ENCODE measurements around the gene TIAM2.

The TIAM2 gene

GRCh38 chr6:155021680-155022079 is 26.6 kb downstream of the TIAM2 start:
- Histone ChIP-seq H3K4me3 (ENCODE audit: low read depth in 1 of 2, low read length in 1 of 2) (no peak overlapping the region), H3K9me3 (no peaks in the 10 kb centered on the region), H3K36me3 (no peaks in the 10 kb centered on the region), H3K4me1 (ENCODE audit: control insufficient read depth in 1 of 2, insufficient read depth in 1 of 2, low read depth in 1 of 2, low read length in 1 of 2) (no peaks in the 10 kb centered on the region), H3K27me3 (no peaks in the 10 kb centered on the region), H3K27ac (no peak overlapping the region)
- TF ChIP-seq CTCF (IDR thresholded peaks at IDR 0.05), result no peak

GRCh38 chr6:155022721-155023120 is 27.6 kb downstream of the TIAM2 start:
- no peak overlapping the region for H3K4me3 ChIP-seq (ENCODE audit: low read depth in 1 of 2, low read length in 1 of 2)
- no peaks in the 10 kb centered on the region for H3K4me1 ChIP-seq (ENCODE audit: control insufficient read depth in 1 of 2, insufficient read depth in 1 of 2, low read depth in 1 of 2, low read length in 1 of 2)
- TF ChIP-seq CTCF (IDR thresholded peaks at IDR 0.05), result no peak
- H3K9me3 ChIP-seq, result no peaks in the 10 kb centered on the region
- H3K36me3 ChIP-seq, result no peaks in the 10 kb centered on the region
- no peaks in the 10 kb centered on the region for H3K27me3 ChIP-seq
- H3K27ac ChIP-seq, result no peak overlapping the region

- Histone ChIP-seq H3K9me3 (no peaks in the 10 kb centered on the region), H3K36me3 (no peaks in the 10 kb centered on the region), H3K27ac (no peak overlapping the region), H3K4me1 (ENCODE audit: control insufficient read depth in 1 of 2, insufficient read depth in 1 of 2, low read depth in 1 of 2, low read length in 1 of 2) (no peaks in the 10 kb centered on the region), H3K4me3 (ENCODE audit: low read depth in 1 of 2, low read length in 1 of 2) (no peak overlapping the region), H3K27me3 (no peaks in the 10 kb centered on the region)
- TF ChIP-seq CTCF (IDR thresholded peaks at IDR 0.05), result no peak
Measured at GRCh38 chr6:155023717-155024116, 28.6 kb downstream of the TIAM2 start.

GRCh38 chr6:155024391-155025027 is 29.4 kb downstream of the TIAM2 start:
- no peaks in the 10 kb centered on the region for H3K4me1 ChIP-seq (ENCODE audit: control insufficient read depth in 1 of 2, insufficient read depth in 1 of 2, low read depth in 1 of 2, low read length in 1 of 2)
- no peaks in the 10 kb centered on the region for H3K9me3 ChIP-seq
- no peak for TF ChIP-seq CTCF (IDR thresholded peaks at IDR 0.05)
- no peaks in the 10 kb centered on the region for H3K27me3 ChIP-seq
- no peak overlapping the region for H3K27ac ChIP-seq
- H3K4me3 ChIP-seq (ENCODE audit: low read depth in 1 of 2, low read length in 1 of 2), result no peak overlapping the region
- H3K36me3 ChIP-seq, result no peaks in the 10 kb centered on the region

GRCh38 chr6:155026022-155026705 is 31.0 kb downstream of the TIAM2 start:
- no peaks in the 10 kb centered on the region for H3K4me1 ChIP-seq (ENCODE audit: control insufficient read depth in 1 of 2, insufficient read depth in 1 of 2, low read depth in 1 of 2, low read length in 1 of 2)
- TF ChIP-seq CTCF (IDR thresholded peaks at IDR 0.05), result no peak
- H3K27me3 ChIP-seq, result no peaks in the 10 kb centered on the region
- H3K27ac ChIP-seq, result no peak overlapping the region
- H3K9me3 ChIP-seq, result no peaks in the 10 kb centered on the region
- no peaks in the 10 kb centered on the region for H3K36me3 ChIP-seq
- no peak overlapping the region for H3K4me3 ChIP-seq (ENCODE audit: low read depth in 1 of 2, low read length in 1 of 2)

All from neutrophil (primary cell).